Activated T-cell treated with anti-CD3 and anti-CD28 coated beads for 1 hour (primary cell): Measurements from ENCODE around the gene XKR7.

Source experiments
- DNase-seq: peaks from one replicate; pipeline ENCODE4 v3.0.0-alpha.2; 2020; ENCODE audit warnings: low read depth

XKR7 gene

DNA sequence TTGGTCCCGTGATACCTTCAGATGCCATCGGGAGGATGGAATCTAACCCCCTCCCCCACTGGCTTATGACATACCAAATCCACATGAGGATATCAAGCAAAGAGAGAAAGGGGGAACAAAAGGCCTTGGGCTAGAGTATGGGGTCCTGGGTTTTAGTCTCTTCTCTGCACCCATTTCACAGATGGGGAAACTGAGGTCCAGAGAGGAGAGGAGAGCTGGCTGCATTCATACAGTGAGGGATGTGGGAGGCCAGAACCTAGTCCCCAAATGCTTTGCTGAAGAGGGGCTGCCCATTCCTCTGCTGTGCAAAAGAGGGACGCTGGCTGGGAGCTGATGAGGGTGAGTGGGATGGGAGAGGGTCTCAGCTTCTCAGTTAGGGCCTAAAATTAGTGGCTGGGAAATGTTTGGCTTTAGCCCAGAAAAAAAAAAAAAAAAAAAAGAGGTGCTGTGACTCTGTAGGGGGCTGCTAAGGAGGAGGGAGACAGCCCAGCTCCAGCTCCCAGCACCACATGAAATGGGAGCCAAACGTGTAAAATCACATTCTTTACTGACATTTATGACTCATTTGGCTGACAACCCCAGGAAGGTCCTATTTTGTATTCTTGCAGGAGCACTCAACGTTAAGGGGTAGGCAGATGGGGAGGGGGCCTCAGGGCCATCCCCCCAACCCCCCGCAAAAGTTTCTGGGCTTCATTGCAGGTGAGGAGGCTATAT, 11.9 kb downstream of the XKR7 start:
- DNase-seq = no peak

DNA sequence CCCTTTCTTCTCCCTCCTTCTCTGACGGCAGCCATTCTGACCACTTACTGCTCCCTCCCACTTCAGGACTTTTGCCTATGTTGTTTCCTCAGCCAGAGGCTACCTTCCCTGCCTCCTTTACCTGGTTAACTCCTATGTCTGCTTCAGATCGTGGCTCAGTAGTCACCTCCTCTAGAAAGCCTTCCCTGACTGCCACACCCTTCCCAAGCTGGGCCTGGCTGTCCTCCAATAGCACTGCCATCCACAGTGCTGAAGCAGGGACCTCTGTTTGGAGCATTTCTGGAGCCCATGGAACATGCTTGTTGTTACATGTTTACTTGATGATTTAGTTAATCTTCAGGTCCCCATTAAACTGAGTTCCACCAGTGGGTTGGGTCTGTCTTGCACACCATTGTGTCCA, 13.8 kb downstream of the XKR7 start:
- no peak for DNase-seq

DNA sequence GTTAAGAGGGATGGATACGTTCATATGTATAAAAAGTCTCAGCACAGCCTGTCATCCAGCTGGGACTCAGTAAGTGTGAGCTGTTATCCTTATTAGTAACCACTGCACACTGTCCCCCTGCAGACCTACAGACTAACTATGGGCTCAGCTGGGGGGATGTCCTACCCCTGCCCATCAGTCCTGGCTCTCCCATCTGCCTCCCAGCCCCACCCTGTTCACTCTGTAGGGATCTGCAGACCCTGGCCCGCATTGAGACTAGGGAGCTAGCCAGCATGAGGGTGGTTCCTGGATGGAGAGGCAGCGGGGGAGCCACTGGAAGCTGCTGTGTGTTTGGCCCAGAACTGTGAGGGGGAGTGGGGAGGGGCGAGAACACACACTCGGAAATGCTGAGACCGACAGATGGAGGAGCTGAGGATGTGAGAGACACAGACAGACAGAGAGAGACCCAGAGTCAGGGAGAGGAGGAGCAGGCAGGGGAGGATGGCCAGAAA, 17.1 kb downstream of the XKR7 start:
- no peak for DNase-seq

DNA sequence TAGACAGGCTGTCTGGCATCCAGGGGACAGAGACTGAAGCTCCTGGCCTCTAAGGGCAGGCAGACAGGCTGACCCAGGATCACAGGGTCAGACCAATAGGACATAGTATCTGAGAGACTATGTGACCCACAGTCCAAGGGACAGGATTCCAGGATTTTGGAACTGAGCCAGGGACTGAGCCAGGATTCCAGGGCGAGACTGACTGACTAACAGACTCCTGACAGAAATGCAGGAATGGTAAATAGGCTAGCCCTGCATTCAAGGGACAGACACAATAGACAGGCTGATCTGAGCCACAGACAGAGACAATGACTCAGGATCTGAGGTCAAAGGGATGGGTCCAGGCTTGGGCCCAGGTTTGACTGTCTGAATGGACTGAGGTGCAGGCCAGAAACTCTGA, 19.8 kb downstream of the XKR7 start:
- DNase-seq = no peak

DNA sequence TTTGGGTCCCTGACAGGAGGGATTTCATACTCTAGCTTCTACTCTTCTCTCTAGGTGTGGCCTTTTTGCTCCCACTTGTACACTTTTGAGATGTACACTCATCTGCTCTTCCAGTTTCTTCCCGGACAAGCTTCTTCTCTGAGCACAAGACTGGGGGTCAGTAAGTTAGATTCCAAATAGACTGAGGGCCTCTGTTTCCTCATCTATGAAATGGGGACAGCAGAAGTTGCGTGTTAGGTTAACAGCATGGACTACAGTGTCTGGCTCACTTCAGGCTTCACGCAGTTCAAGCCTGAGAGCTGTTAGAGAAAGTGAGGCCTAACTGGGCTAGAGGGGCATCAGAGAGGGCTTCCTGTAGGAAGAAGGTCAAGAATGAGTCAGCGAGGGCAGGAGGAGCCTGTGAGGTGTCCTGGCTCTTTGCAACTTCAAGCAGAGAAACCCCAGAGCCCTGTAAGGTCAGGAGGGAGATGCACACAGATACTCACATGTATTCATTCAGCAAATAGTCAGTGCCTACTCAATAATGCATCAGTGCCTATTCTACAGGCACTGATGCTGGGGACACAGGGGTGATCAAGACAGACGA, 20.6 kb downstream of the XKR7 start:
- DNase-seq = no peak

DNA sequence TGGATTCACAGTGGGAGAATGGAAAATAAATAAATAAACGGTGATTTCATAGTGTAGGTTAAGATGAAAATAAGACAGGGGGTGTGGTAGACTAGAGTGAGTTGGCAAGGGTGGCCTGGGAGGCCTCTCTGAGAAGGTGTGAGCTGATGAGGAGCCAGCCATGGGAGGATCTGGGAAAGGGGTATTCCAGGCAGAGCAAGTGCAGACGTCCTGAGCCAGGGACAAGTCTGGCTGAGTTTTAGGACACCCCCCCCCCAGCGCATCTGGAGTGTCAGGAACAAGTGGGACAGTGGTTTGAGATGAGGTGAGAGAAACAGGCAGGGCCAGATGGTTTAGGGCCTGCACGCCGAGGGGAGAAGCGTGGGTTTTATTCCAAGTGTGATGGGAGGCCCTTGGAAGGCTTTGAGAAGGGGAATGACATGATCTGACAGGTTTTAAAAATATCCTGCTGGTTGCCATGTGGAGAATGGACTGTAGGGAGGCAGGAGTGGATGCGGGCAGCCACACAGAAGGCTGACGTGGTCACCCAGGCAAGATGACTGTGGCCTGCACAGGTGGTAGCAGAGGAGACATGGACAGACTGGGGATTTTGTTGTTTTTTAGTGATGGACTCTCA, 21.2 kb downstream of the XKR7 start:
- DNase-seq = no peak

DNA sequence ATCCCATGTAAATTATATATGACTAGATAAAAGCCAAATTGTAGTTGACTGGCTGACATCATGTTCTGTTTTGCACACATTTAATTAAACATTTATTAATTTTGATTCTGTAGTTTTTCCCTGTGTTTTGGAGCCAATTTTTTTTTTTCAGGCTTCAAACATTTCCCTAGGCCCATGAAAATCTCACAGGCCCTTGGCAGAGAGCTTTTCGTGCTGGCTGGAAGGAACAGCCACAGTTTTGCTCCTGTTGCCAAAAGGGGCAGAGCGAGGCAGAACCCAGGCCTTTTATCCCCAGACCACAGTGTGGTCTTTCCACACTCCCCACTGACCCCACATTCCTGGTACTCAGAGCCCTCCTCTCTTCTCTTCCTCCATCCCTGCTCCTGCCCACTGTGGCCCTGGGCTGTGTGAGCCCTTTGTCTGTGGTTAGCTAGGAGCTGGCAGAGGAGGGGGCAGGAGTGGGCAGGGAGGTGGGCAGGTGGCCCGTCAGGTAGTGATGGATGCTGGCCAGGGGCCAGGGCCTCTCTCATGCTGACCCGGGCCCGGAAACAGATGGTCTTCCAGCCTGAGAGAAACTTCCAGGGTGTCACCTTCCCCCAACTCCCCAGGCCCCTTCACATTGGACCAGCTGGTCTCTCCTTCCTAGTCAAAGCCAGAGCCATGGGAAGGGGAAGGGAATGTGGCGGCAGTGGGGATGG, 22.8 kb downstream of the XKR7 start:
- DNase-seq = no peak

DNA sequence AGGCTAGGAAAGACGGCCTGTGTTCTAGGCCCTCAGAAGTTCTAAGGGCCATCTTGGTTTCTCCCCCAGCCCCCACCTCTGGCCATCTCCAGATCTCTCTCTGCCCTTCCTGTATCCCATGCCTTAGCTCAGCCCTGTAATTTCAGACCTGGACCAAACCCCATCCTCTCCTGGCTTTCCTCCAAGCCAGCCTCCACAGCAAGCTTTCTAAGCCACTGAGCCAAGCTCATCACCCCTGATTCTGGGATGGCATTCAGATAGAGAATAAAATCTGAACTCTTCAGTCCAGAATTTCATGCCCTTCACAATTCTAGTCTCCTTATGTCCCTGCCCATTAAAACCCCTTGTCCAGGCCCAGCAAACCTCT, 23.4 kb downstream of the XKR7 start:
- no peak for DNase-seq

DNA sequence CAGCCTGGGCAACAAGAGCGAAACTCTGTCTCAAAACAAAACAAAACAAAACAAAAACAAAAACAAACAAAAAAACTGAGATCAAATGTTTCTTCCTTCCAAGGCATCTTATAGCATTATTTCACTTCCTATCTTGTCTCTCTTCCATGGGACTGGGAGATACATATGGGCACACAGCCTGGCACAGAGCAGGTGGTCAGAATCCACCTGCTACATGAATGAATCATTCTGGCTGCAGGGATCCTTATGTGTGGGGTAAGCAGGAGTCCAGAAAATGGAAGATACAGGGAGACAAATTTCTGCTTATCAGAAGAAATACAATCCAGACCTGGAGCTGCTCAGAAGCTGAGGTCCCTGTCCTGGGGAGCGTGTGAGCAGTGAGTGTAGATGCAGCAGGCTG, 24.1 kb downstream of the XKR7 start:
- no peak for DNase-seq

DNA sequence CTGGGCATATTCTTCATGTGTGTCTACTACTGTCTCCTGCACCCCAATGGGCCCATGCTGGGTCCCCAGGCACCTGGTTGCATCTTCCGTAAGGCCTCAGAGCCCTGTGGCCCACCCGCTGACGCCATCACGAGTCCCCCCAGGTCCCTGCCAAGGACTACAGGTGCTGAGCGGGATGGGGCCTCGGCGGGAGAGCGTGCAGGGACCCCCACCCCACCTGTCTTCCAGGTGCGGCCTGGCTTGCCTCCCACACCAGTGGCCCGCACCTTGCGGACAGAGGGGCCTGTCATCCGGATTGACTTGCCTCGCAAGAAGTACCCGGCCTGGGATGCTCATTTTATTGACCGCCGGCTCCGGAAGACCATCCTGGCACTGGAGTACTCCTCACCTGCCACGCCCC, 29.0 kb downstream of the XKR7 start:
- no peak for DNase-seq

DNA sequence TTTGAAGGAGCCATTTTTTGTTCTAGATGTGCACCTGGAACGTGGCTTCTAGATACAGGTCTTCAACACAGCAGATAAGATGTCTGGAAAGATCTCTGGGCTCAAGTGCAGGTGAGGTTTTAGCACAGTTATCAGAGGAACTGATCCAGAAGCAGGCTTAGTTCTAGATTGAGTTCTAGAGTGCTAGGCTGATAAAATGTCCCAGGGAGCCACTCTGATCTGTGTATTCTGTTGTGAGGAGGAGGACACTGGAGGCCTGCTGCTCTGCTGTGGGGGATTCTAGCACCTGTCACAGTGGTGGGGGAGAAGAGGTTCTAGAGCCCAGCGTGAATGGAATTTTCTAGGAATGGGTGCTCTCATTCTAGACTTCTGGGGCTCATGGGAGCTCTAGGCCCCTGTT, 30.3 kb downstream of the XKR7 start:
- no peak for DNase-seq

DNA sequence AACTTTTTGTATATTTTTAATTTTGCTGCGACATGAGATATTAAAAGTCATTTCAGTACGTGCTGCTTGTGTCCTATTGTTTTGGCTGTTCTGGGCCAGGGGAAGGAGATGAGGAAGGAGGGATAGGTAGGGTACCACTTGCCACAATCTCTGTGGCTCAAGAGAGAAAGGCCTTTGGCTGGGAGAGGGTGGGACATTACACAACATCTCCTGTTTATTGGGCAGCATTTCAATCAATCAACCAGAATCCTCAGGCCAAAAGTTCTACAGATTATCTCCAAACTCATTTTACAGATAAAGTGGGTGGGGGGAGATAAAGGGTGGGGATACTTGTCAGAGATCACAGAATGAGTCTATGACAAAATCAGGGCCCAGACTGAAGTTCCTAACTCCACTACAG, 35.4 kb downstream of the XKR7 start:
- DNase-seq = no peak

DNA sequence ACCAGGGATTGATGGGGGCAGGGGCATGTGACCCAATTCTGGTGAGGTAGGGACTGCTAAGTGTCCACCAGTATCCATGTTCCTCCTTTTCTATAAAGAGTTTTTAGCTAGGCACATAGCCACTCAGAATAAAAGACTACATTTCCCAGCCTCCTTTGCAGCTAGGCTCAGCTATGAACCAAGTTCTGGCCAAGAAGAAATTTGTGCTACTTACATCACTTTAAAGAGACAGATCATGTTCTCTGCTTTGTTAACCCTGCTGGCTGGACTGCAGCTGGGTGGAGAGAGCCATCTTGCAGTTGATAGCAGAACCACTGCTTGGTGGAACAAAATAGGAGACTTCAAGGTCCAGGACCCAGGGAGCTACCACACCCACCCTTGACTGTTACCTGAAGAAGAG, 37.0 kb downstream of the XKR7 start:
- no peak for DNase-seq

DNA sequence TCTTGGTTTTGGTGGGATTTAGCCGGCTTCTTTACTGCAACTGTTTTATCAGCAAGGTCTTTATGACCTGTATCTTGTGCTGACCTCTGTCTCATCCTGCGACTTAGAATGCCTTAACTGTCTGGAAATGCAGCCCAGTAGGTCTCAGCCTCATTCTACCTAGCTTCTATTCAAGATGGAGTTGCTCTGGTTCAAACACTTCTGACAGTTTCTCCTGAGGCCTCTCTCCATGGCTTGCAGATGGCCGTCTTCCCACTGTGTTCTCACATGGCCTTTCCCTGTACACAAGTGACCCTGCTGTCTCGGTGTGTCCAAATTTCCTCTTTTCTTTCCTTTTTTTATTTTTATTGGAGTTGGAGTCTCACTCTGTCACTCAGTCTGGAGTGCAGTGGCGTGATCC, 38.1 kb downstream of the XKR7 start:
- no peak for DNase-seq

DNA sequence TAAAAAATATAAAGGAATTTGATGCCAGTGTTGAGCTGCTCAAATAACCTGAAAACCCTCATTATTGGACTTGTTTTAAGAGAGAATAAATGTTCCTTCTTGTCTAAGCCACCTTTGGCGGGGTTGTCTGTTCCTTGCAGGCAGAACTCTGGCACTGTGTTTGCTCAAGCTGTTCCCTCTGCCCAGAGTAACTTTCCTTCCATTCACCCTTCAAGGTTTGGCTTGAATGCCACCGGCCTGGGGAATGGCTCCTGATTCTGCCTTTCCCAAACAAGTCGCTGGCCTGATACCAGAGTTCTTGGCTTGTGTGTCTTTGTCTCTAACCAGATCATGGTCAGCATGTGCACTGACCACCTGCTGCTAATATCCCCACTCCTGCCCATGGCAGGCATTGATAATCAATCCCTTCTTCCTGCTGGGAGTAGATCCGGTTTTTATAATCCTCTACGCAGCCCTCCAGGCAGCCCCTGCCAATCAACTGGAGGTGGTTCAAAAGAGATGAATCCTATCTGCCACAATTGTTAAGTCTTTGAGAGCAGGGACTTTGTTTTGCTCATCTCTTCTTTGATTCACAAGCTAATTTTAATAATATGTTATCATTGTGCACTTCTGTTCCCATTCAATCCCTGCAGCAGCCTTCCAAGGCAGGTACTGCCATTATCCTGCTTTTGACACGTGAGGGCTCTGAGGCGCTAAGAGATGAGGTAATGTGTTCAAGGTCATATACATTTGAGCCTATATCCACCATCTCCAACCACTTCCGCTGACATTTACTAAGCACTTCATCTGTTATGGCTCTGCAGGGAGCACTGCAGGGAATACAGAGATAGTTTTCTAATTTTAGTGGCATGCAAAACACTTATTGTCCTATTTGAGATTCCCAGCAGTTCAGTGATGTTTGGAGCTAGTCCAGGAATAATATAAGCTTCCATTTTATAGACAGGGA, 39.2 kb downstream of the XKR7 start:
- DNase-seq = no peak

DNA sequence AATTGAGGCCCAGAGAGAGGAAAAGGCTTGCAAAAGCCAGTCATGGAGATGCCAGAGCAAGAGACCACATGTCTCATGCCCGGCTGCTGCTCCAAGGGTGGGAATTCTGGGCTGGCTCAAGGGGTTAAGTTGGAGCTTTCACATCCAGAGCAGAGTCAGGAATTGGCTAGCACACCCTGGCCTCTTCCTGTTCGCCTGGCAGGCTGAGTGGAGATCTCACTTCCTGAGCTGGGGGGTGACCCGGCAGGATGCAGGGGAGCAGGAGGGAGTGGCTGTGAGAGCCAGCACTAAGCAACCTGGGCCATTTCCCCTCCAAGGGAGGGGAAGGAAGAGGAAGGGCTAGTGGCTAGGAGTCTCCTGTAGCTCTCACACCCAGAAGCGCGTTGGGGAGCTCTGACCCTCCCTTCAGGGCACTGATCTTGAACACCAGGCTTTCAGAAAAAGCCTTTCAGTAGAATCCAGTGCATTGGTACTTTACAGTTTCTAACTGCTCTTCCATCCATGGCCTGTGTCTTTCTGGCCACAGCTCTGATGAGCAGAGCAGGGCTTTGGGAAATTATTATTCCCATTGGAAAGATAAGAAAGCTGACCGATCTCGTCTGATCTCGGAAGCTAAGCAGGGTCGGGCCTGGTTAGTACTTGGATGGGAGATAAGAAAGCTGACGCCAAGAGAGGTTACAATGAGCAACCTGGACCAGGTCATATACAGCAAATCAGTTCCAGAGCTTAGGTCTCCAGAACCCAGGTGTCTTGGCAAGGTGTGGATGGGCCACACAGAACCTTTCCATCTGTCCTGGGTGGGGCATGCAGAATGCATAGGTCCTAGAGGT, 40.1 kb downstream of the XKR7 start:
- no peak for DNase-seq

DNA sequence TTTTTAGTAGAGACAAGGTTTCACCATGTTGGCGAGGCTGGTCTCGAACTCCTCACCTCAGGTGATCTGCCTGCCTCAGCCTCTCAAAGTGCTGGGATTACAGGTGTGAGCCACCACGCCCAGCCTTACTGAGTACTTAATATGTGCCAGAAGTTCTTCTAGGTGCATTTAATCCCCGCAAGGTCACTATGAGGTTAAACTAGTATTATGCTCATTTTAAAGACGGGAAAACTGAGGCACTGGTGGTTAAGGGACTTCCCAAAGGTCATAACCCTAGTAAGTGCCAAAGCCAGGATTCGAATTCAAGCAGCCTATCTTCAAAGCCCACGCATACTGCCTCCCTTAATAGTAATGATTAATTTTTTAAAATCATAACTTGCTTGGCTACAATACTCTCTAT, 41.6 kb downstream of the XKR7 start:
- DNase-seq = no peak

DNA sequence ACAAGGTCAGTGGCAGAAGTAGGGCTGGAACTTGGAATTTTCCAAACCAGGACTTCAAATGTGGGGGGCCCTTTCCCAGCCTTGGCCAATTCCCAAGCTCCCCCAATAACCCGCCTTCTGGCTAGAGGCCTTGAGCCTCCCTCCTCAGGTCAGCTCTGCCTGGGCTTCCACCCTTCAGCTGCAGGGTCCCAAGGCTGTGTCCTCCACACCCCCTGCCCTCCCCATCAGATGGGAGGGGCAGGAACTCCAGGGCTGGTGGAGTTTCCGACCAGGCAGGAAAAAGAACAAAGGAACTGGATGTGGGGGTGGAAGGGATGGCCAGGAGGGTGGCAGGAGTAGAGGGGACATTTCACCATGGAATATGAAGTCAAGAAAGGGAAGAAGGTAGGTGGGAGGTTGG, 42.1 kb downstream of the XKR7 start, which contains the start of gene CCM2L:
Gene CCM2L (plus strand): TSS at position 338 of the 400 bp plus-strand sequence. CDS start 17 bp downstream, at position 355.
- no peak for DNase-seq

DNA sequence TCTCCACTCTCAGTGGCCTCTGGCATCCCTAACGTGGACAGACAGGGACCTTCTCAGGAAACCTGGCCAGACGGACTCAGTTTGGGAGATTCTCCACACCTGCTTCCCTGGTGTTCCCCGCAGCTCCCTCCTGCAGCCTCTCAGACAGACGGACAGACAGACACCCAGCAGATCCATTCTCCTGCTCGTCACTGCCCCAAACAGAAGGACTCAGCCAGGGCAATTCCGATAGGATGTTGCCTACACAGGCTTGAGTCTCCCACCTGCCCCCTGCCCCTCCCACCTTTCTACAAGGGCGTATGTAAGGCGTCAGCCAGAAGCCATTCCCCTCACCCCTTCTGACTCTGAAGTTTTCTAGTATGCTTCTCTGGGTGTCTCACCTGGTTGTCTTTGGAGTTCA, 42.7 kb downstream of the XKR7 start:
- no peak for DNase-seq

DNA sequence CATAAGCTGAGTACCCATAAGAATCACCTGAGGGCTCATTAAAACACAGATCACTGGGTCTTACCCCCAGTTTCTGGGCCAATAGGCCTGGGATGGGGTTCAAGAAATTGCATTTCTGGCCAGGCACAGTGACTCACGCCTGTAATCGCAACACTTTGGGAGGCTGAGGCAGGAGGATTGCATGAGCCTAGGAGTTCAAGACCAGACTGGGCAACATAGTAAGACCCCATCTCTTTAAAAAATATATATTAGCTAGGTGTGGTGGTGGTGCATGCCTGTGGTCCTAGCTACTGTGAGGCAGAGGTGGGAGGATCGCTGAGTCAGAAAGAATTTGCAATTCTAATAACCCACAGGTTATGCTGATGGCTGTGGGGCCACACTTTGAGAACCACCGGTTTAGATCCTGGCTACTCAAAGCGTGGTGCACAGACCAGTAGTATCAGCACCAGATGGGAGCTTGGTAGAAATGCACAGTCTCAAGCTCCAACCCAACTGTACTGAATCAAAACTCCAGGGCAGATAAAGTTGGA, 44.3 kb downstream of the XKR7 start:
- DNase-seq = no peak

DNA sequence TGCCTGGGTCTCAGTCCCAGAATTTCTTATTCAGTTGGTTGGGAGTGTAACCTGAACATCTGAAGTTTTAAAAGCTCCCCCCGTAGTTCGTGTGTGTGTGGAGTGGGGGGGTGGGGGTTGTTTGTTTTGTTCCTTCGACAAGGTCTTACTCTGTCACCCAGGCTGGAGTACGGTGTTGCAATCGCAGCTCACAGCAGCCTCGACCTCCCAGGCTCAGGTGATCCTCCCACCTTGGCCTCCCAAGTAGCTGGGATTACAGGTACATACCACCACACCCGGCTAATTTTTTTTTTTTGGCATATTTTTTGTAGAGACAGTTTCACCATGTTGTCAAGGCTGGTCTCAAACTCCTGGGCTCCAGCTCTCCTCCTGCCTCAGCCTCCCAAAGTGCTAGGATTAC, 45.4 kb downstream of the XKR7 start:
- no peak for DNase-seq
